GM12878 (cell line): ENCODE data around the gene SENP6. TPM values are rescaled to one million over a fixed set of nuclear protein-coding genes. Genes with fewer than 3 reads are reported as not detected.

Experiments used
- ATAC-seq: fragments of 200-7000 bp; cut with Tn5 transposase; 3 replicates; pipeline ENCODE4 v1.9.1; 2020; ENCODE audit warnings: mild to moderate bottlenecking, moderate library complexity
- BruUV-seq: library from RNA; stranded (reverse); fragments of 400-500 nt; replicated peaks from 2 replicates; lab custom pipeline; 2021; lab: Mats Ljungman, UMichigan
- CTCF ChIA-PET: fragments of 300-600 bp; sonication (Branson Sonifier 250); formaldehyde crosslinking; extraction: SDS; loops from one replicate; lab custom pipeline; 2021; ENCODE audit warnings: inconsistent platforms; lab: Yijun Ruan, JAX
- POLR2A ChIA-PET: fragments of 350-600 bp; formaldehyde crosslinking; extraction: SDS; loops from one replicate; lab custom pipeline; 2021; ENCODE audit warnings: inconsistent platforms; lab: Charles Lee
- RAD21 ChIA-PET: fragments of 300-600 bp; sonication (Branson Sonifier 250); formaldehyde crosslinking; loops from one replicate; lab custom pipeline; 2023; ENCODE audit warnings: antibody characterized with exemption; ENCODE audit not compliant: unreplicated experiment; lab: Charles Lee
- SMC1A ChIA-PET: fragments of 300-600 bp; sonication (Branson Sonifier 250); formaldehyde crosslinking; loops from one replicate; lab custom pipeline; 2023; ENCODE audit not compliant: unreplicated experiment, uncharacterized antibody; lab: Charles Lee
- DNase-seq: peaks from one replicate; pipeline ENCODE4 v3.0.0-alpha.2; 2011; ENCODE audit warnings: low read depth, low spot score
- FAIRE-seq: peaks from 3 replicates; lab custom pipeline; 2011; peaks lifted over from hg19 to GRCh38; lab: Jason Lieb, UNC
- H2AFZ ChIP-seq: 2 replicates; pipeline ENCODE4 v1.6.0; 2011; ENCODE audit warnings: low read depth, low read length, control low read depth; ENCODE audit not compliant: control insufficient read depth
- H3K27ac ChIP-seq: 2 replicates; pipeline ENCODE4 v1.5.1; 2011; ENCODE audit warnings: control low read depth; ENCODE audit not compliant: control insufficient read depth, insufficient read depth
- H3K27me3 ChIP-seq, 2 experiments: replicated peaks in 1 of 2; 2 replicates each; pipeline versions ENCODE4 v1.6.0 to v1.6.1; 2011; ENCODE audit warnings: low read length in 1 of 2; ENCODE audit not compliant: control insufficient read depth in 2 of 2, insufficient read depth in 2 of 2
- H3K36me3 ChIP-seq, 2 experiments: 2 replicates each; pipeline ENCODE4 v1.5.1; 2011; ENCODE audit warnings: low read length in 1 of 2; ENCODE audit not compliant: control insufficient read depth in 2 of 2, insufficient read depth in 2 of 2
- H3K4me1 ChIP-seq: 2 replicates; pipeline ENCODE4 v1.6.1; 2011; ENCODE audit warnings: mild to moderate bottlenecking, low read length, moderate library complexity, mixed read lengths; ENCODE audit not compliant: control insufficient read depth, insufficient read depth
- H3K4me2 ChIP-seq: 2 replicates; pipeline ENCODE4 v1.6.0; 2011; ENCODE audit warnings: control low read depth; ENCODE audit not compliant: control insufficient read depth, insufficient read depth
- H3K4me3 ChIP-seq: fragments of 200-600 bp; sonication (generic); 2 replicates; pipeline ENCODE4 v1.5.1; 2016
- H3K79me2 ChIP-seq: 2 replicates; pipeline ENCODE4 v1.6.0; 2011; ENCODE audit warnings: low read length; ENCODE audit not compliant: control insufficient read depth, insufficient read depth
- H3K9ac ChIP-seq: 2 replicates; pipeline ENCODE4 v1.8.0; 2011; ENCODE audit warnings: low read length, control low read depth, mixed read lengths; ENCODE audit not compliant: control insufficient read depth, insufficient read depth
- H3K9me3 ChIP-seq: replicated peaks from 3 replicates; pipeline ENCODE4 v1.5.1; 2011; ENCODE audit warnings: mild to moderate bottlenecking, low read length; ENCODE audit not compliant: control insufficient read depth, insufficient read depth
- H4K20me1 ChIP-seq: 2 replicates; pipeline ENCODE4 v1.6.0; 2011; ENCODE audit not compliant: control insufficient read depth, insufficient read depth
- ATF7 ChIP-seq: fragments of 450-650 bp; IDR thresholded peaks from 2 replicates; pipeline ENCODE4 v1.6.1; 2016; ENCODE audit warnings: low read depth, mild to moderate bottlenecking
- BHLHE40 ChIP-seq, 2 experiments: fragments of 450-650 bp in 1 of 2; IDR thresholded peaks; 2 replicates each; pipeline ENCODE4 v1.6.1; 2011 to 2017; ENCODE audit warnings: low read depth in 2 of 2, borderline replicate concordance in 1 of 2, improper control_type of control experiment in 1 of 2, low read length in 1 of 2, mild to moderate bottlenecking in 1 of 2
- CBFB ChIP-seq: IDR thresholded peaks from 2 replicates; pipeline ENCODE4 v1.6.1; 2016; ENCODE audit warnings: antibody characterized with exemption, low read depth
- SRF ChIP-seq, 2 experiments: IDR thresholded peaks; 2 replicates each; pipeline ENCODE4 v1.6.1; 2011; ENCODE audit warnings: low read depth in 2 of 2, low read length in 2 of 2, mild to moderate bottlenecking in 1 of 2, moderate library complexity in 1 of 2
- TAF1 ChIP-seq: IDR thresholded peaks from 2 replicates; pipeline ENCODE4 v1.6.1; 2011; ENCODE audit warnings: mild to moderate bottlenecking, low read depth, low read length, borderline replicate concordance
- in situ Hi-C: fragments of 300-500 bp; cut with MboI; formaldehyde crosslinking; loops from 9 replicates; pipeline ENCODE4 v1.14.3; 2018; ENCODE audit warnings: mixed read lengths
- intact Hi-C: fragments of 100-400 bp; cut with micrococcal nuclease; formaldehyde crosslinking; loops from one replicate; pipeline ENCODE4 v1.14.2; 2022; ENCODE audit not compliant: unreplicated experiment
- polyA plus RNA-seq, 11 experiments: library from polyadenylated mRNA; depleted of rRNA in 4 of 11; unstranded in 6 of 11; stranded (reverse) in 5 of 11; fragments of >200 nt; fragmentation: Nextera tagmentation in 4 of 11; fragmentation: Illumina TruSeq in 1 of 11; extraction: Ambion mirVana in 4 of 11; extraction: Trizol in 1 of 11; gene quantifications; 1 replicate in 1 of 11; 2 replicates in 10 of 11; pipeline versions ENCODE4 v1.2.1 to v1.2.3, GENCODE V29; 2011 to 2016; ENCODE audit warnings: inconsistent platforms in 2 of 11, missing spikeins in 2 of 11, low read depth in 1 of 11
- total RNA-seq, 4 experiments: library from RNA; depleted of rRNA in 3 of 4; stranded (reverse); fragments of >200 nt in 3 of 4; fragmentation: Illumina TruSeq in 1 of 4; extraction: Trizol in 1 of 4; gene quantifications; 2 replicates each; pipeline versions ENCODE4 v1.2.1 to v1.2.3, GENCODE V29; 2013 to 2021
- TF ChIP-seq, protein P1 (sequence below): IDR thresholded peaks from 2 replicates; pipeline ENCODE4 v1.6.1; 2012; ENCODE audit warnings: low read depth, low read length, improper control_type of control experiment
- TF ChIP-seq, protein P2 (sequence below): fragments of 150-350 bp; IDR thresholded peaks from 2 replicates; pipeline ENCODE4 v1.6.1; 2016; ENCODE audit warnings: low read depth, low read length

The SENP6 gene
- total and polyA plus RNA-seq, 10 of the 15 experiments (the other 5 are each of a cell fraction or from before 2014, with no cell fraction given): 10.7 to 70.0 (median 42.3) TPM

DNA sequence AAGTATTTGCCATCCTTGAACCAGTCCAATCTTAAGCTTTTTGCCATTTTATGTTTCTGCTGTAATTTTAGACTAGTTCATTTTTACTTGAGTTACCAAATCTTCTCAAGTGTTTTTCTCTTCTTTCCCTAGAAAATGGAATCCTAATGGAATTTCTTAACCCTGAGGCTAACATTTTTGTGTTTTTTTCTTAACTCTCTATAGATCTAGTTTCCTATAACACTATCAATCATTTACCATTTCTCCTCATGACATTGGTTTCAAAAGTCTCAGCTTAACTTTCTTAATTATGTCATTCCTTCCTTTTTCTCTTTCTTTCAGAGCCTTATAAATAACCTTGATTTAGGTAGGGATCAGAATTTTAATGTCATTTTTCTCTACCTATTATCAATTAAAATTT is 54.8 kb downstream of the SENP6 start:
- peaks cover 2 to 25% of the 10 kb centered on the region in 2 experiments; a peak in 3 of 4 replicates for H3K36me3 ChIP-seq
- POLR2A ChIA-PET: interaction anchor here (0.6 kb wide), 2 partner anchors 37 to 1602 kb away, joined by 3 to 9 read pairs; no protein-coding TSS in a partner anchor

More for the DNA sequence above, 54.8 kb downstream of the SENP6 start:
- no peak for DNase-seq
- ChIA-PET SMC1A (interaction anchor here (1.0 to 3.8 kb wide), 10 partner anchors 9 to 174 kb away, joined by 3 to 19 read pairs (median 4); no protein-coding TSS in a partner anchor), CTCF (interaction anchor here (0.8 to 1.9 kb wide), 5 partner anchors 9 to 238 kb away, joined by 3 to 5 read pairs (median 3); no protein-coding TSS in a partner anchor)
- Histone ChIP-seq H2AFZ (no peak overlapping the region), H3K27me3 (no peaks in the 10 kb centered on the region)
- no peak for TF ChIP-seq TAF1
- 0 out of 2 replicates have a peak, but pooled peaks have one; percentile 32 for TF ChIP-seq ATF7
- no peak for TF ChIP-seq BHLHE40 (IDR thresholded peaks at IDR 0.05; ENCODE audit: borderline replicate concordance in 1 of 2, low read depth in 2 of 2, low read length in 1 of 2)
- TF ChIP-seq, protein P1, sequence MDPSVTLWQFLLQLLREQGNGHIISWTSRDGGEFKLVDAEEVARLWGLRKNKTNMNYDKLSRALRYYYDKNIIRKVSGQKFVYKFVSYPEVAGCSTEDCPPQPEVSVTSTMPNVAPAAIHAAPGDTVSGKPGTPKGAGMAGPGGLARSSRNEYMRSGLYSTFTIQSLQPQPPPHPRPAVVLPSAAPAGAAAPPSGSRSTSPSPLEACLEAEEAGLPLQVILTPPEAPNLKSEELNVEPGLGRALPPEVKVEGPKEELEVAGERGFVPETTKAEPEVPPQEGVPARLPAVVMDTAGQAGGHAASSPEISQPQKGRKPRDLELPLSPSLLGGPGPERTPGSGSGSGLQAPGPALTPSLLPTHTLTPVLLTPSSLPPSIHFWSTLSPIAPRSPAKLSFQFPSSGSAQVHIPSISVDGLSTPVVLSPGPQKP: no peak
- no peak for TF ChIP-seq CBFB
- TF ChIP-seq, protein P2, sequence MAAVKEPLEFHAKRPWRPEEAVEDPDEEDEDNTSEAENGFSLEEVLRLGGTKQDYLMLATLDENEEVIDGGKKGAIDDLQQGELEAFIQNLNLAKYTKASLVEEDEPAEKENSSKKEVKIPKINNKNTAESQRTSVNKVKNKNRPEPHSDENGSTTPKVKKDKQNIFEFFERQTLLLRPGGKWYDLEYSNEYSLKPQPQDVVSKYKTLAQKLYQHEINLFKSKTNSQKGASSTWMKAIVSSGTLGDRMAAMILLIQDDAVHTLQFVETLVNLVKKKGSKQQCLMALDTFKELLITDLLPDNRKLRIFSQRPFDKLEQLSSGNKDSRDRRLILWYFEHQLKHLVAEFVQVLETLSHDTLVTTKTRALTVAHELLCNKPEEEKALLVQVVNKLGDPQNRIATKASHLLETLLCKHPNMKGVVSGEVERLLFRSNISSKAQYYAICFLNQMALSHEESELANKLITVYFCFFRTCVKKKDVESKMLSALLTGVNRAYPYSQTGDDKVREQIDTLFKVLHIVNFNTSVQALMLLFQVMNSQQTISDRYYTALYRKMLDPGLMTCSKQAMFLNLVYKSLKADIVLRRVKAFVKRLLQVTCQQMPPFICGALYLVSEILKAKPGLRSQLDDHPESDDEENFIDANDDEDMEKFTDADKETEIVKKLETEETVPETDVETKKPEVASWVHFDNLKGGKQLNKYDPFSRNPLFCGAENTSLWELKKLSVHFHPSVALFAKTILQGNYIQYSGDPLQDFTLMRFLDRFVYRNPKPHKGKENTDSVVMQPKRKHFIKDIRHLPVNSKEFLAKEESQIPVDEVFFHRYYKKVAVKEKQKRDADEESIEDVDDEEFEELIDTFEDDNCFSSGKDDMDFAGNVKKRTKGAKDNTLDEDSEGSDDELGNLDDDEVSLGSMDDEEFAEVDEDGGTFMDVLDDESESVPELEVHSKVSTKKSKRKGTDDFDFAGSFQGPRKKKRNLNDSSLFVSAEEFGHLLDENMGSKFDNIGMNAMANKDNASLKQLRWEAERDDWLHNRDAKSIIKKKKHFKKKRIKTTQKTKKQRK: no peak
- no peak for TF ChIP-seq SRF (IDR thresholded peaks at IDR 0.05; ENCODE audit: low read depth in 2 of 2, low read length in 2 of 2)
- TF ChIP-seq, all 136 proteins: peak for 1
- H4K20me1 ChIP-seq: no peaks in the 10 kb centered on the region
- no peak overlapping the region for H3K9ac ChIP-seq
- no peak overlapping the region for H3K4me2 ChIP-seq
- FAIRE-seq (no peak), ATAC-seq (peak; percentile 46)
- H3K9me3 ChIP-seq: no peaks in the 10 kb centered on the region
- no peak overlapping the region for H3K27ac ChIP-seq
- no peaks in the 10 kb centered on the region for H3K79me2 ChIP-seq
- H3K4me1 ChIP-seq: no peaks in the 10 kb centered on the region
- RAD21 ChIA-PET: no interaction called here
- no TSS peak for BruUV-seq
- intact Hi-C loops (no loop called here), in situ Hi-C loops (no loop called here)
- H3K4me3 ChIP-seq: no peak overlapping the region
